ENCODE results near the gene PHACTR3.

GRCh38 chr20:59580146-59580946 lies 24.0 kb upstream of the PHACTR3 start:
- no peak for TF ChIP-seq CTCF (IDR thresholded peaks at IDR 0.05)
- TF ChIP-seq EP300 (IDR thresholded peaks at IDR 0.05): no peak
- TF ChIP-seq POLR2A (IDR thresholded peaks at IDR 0.05): no peak

All from gastroesophageal sphincter (tissue), 3 donors.